HG03064 (cell line): ENCODE measurements around the gene RGS11.
"Not testable (repeated sequence)": the region's sequence is repeated elsewhere in the genome, so short reads cannot be mapped to it uniquely, and the experiment has no call there.

Source experiments
- ATAC-seq: cut with Tn5 transposase; IDR thresholded peaks from one replicate; pipeline ENCODE4 v1.9.1; 2021; ENCODE audit warnings: low read depth; ENCODE audit not compliant: unreplicated experiment

Gene RGS11

DNA sequence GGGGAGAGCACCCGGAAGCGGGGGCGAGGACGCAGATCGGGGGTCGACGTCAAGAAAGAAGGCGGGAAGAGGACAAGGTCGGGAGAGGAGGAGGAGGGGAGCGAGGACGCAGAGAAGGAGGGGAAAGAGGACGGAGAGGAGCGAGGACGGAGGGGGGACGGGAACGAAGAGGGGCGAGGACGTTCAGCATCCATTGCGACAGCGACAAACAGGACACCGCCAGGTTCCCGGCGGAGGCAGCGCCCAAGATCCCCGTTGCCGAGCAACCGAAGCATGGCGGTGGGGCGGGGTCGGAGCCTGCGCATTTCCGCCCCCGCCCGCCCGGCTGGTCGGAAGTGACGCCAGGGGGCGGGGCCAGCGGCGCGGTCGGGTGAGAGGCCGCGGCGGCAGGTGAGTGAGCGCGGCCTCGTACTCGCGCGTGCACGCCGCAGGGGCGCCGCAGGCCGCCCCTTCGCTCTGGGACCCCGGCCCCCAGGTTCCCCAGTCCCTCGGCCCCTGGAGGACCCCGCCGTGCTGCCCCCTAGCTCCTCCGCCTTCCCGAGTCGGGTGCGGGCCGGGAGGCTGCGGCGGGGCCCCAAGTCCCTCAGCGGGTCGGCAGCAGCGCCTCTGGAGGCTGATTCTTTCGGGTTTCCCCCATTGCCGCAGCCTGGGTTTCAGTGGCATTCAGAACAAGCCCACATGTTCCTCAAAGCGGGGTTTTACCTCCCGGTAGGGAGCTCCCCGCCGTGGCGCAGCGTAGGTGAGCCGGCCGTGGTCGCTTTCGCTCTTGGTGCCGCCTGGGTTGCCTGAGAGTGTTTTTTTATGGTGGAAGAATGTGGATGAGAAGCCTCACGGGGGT, 41.1 kb downstream of the RGS11 start, which contains the start of gene FAM234A:
FAM234A (plus strand) TSS at position 354 of the 838 bp plus-strand sequence. CDS start 19,593 bp downstream, outside the sequence.
- ATAC-seq: peak; percentile 88

DNA sequence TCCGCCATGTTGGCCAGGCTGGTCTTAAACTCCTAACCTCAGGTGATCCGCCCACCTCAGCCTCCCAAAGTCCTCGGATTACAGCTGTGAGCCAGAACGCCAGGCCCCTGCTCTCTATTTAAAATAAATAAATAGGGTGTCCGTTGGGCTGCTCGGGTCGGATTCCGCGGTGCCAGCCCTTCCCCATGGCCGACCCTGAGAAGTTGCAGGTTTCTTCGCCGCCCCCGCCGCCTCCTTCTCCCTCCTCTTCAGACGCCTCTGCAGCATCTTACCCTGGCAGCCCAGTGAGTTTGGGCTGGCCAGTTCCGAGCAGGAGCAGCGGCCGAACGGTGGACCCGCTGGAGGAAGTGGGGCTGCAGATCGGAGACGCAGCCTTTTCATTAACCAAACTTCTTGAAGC, 44.8 kb downstream of the RGS11 start:
- no peak for ATAC-seq

DNA sequence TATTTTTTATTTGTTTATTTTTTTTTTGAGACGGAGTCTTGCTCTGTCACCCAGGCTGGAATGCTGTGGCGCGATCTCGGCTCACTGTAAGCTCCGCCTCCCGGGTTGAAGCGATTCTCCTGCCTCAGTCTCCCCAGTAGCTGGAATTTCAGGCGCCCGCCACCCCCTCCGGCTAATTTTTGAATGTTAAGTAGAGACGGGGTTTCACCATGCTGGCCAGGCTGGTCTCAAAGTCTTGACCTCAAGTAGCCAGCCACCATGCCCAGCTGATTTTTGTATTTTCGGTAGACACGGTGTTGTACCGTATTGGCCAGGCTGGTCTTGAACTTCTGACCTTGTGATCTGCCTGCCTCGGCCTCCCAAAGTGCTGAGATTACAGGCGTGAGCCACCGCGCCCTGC, 45.4 kb downstream of the RGS11 start:
- ATAC-seq: not testable (repeated sequence)

DNA sequence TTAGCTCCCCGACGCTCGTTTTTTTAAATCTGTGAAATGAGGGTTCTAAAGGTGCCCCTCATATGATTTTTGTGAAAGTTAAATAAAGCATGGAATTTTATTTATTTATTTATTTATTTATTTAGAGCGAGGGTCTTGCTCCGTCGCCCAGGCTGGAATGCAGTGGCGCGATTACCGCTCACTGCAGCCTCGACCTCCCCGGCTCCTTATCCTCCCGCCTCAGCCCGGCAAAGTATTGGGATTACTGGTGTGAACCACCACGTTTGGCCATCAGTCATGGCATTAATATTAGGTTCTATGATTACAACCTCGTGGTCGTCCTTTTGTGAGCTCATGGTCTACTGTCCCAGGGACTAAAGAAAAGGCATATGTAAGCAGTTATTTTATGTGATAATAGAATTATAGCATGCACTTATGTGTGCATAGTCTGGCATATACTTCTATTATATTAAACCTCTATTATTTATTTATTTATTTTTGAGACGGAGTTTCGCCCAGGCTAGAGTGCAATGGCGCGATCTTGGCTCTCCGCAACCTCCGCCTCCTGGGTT, 45.9 kb downstream of the RGS11 start:
- ATAC-seq: no peak

DNA sequence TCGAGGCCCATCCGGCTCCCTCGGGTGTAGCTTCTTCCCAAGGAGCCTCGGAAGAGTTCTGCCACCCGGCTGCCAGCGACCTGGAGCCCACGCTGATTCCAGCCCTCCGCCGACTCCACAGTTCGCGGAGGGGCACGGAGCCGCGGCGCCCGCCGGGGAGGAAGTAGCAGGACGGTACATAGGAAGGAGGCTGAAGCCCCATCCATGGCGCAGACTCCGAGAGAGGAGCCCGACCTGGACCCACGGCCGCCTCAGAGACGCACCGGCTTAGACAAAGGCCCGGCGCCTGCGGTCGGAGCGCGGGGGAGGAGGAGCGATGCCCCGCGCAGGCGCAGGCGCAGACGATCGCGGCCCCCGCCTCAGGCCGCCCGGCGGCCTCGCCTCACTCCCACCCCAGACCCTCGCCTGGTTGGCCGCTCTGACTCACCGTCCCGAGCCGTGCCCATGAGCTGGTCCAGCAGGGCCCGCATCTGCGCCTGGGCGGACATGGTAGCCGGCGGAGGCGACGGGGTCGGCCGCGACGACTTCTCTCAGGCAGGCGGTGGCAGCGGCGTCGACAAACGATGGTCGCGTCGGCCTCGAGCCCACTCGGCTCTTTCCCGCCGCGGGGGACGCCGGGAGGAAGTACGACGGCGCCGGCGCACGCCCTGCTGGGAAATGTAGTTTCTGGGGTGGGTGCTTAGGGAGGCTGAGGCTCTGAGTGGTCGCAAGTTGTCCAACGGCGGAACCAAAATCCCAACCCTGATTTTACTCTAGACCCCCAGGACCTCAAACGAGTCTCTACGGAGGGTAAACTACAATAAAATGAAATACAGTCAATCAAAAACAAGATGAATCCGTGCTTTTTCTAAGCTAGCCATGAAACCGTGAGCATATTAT, 46.7 kb downstream of the RGS11 start, which contains the start of gene LUC7L:
LUC7L (minus strand) TSS at position 598 of the 879 bp plus-strand sequence; CDS start at position 488, 110 bp downstream.
- ATAC-seq: peak; percentile 74

DNA sequence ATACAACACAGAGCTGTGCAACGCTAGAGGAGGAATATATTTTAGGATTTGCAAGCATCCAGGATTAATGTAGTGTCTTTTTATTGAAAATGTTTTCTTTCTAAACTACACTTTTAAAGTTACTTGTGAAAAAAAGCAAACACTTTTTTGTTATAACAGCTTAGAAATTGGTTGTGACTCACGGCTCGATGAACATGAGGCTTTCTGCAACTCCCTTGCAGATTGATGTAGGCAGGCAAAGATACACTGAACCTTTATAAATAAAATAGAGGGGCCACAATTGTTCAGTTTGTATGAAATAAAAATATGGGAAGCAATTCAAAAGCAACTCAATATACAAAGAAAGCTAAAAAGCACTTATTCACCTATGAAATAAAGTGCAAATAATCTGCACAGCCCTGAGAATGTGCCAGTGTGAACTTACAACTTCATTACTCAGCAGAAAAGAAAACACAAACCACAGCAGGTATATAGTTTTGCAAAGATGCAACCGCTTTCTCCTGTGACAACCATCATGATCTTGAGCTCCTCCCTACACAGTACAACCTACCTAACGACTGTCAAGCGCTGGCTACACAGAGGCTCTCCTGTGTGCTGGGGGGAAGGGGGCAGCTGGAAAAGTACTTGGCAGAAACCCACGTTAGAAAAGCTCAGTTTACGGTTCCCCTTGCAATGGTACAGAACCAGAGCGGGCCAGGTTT, 47.4 kb downstream of the RGS11 start:
- no peak for ATAC-seq

DNA sequence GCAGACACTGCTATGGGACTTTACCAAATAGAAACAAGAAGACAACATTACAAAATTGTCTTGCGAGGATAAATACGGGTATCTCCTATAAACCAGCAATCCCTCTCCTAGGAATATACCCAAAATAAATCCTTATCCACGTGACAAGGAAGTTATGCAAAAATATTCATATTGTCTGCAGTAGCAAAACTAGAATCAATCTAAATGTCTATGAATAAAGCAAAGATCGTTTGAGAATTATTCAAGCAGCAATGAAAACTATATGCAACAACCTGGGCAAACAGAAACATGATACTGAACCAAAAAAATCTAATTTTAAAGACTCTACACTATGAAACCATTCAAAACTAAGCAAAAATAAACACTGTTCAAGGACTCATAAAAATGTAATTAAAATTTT, 55.7 kb downstream of the RGS11 start:
- ATAC-seq: no peak
